ENCODE data around the gene FAM83C. TPM values are rescaled to one million over a fixed set of nuclear protein-coding genes. Genes with fewer than 3 reads are reported as not detected.

The FAM83C gene
- polyA plus RNA-seq, 3 donors = not detected

- no peaks in the 10 kb centered on the region for H3K4me1 ChIP-seq (ENCODE audit: control insufficient read depth in 1 of 2, insufficient read depth in 2 of 2, low read length in 2 of 2)
- intact Hi-C loops (cut with micrococcal nuclease) = no loop called here
- no peak overlapping the region for H3K27ac ChIP-seq (ENCODE audit: low read depth in 1 of 2, low read length in 2 of 2)
- H3K36me3 Mint-ChIP-seq = peaks cover 30 to 37% of the 10 kb centered on the region in 2 donors
- no peak overlapping the region for H3K9ac ChIP-seq (ENCODE audit: insufficient read depth, low read length, poor library complexity, severe bottlenecking)
- peaks cover 4 to 34% of the 10 kb centered on the region in 2 donors for H3K36me3 ChIP-seq (replicated peaks in 1 of 2; ENCODE audit: control insufficient read depth in 1 of 2, insufficient read depth in 2 of 2, low read length in 2 of 2)
- no peak for DNase-seq
- no peak overlapping the region for H3K4me3 Mint-ChIP-seq
- no peaks in the 10 kb centered on the region for H4K20me1 ChIP-seq (ENCODE audit: insufficient read depth, low read length)
- no peaks in the 10 kb centered on the region for H3K27me3 ChIP-seq (ENCODE audit: control insufficient read depth in 2 of 2, insufficient read depth in 2 of 2, low read length in 2 of 2)
- H3K4me2 ChIP-seq (replicated peaks; ENCODE audit: extremely low read depth, low read length, poor library complexity, severe bottlenecking) = no peak overlapping the region
- 100% methylated on average over 2 of the region's 5 CpGs for whole genome bisulfite sequencing (ENCODE audit: insufficient coverage)
- H3K4me3 ChIP-seq (replicated peaks in 1 of 3; ENCODE audit: low read depth in 2 of 3, low read length in 3 of 3) = no peak overlapping the region
- H3K4me1 Mint-ChIP-seq = peaks cover 17% of the 10 kb centered on the region
- no peaks in the 10 kb centered on the region for H3K79me2 ChIP-seq (ENCODE audit: insufficient read depth, low read length)
- H2AFZ ChIP-seq (ENCODE audit: insufficient read depth, low read depth, low read length, poor library complexity, severe bottlenecking) = no peak overlapping the region
- no peaks in the 10 kb centered on the region for H3K9me3 ChIP-seq (replicated peaks in 1 of 2; ENCODE audit: control insufficient read depth in 1 of 2, insufficient read depth in 1 of 2, low read length in 2 of 2)
- H3K27me3 Mint-ChIP-seq (ENCODE audit: low read depth in 3 of 3) = peaks cover 0 to 4% (median 0%) of the 10 kb centered on the region in 3 donors
- no peak for TF ChIP-seq CTCF (IDR thresholded peaks at IDR 0.05)
- no peaks in the 10 kb centered on the region for H3K9me3 Mint-ChIP-seq
- no peak overlapping the region for H3K27ac Mint-ChIP-seq
These were observed 19.6 kb upstream of the FAM83C start for GRCh38 chr20:35311822-35312221.

- H3K79me2 ChIP-seq (ENCODE audit: insufficient read depth, low read length) = no peaks in the 10 kb centered on the region
- TF ChIP-seq CTCF (IDR thresholded peaks at IDR 0.05) = no peak
- intact Hi-C loops (cut with micrococcal nuclease) = no loop called here
- H3K4me2 ChIP-seq (replicated peaks; ENCODE audit: extremely low read depth, low read length, poor library complexity, severe bottlenecking) = no peak overlapping the region
- H3K4me3 ChIP-seq (replicated peaks in 1 of 3; ENCODE audit: low read depth in 2 of 3, low read length in 3 of 3) = no peak overlapping the region
- DNase-seq = no peak
- Mint-ChIP-seq H3K9me3 (no peaks in the 10 kb centered on the region), H3K4me3 (no peak overlapping the region), H3K36me3 (peaks cover 33 to 40% of the 10 kb centered on the region in 2 donors), H3K4me1 (peaks cover 17% of the 10 kb centered on the region), H3K27me3 (ENCODE audit: low read depth in 3 of 3) (peaks cover 0 to 4% (median 0%) of the 10 kb centered on the region in 3 donors), H3K27ac (no peak overlapping the region)
- H2AFZ ChIP-seq (ENCODE audit: insufficient read depth, low read depth, low read length, poor library complexity, severe bottlenecking) = no peak overlapping the region
- H3K4me1 ChIP-seq (ENCODE audit: control insufficient read depth in 1 of 2, insufficient read depth in 2 of 2, low read length in 2 of 2) = no peaks in the 10 kb centered on the region
- no peaks in the 10 kb centered on the region for H3K27me3 ChIP-seq (ENCODE audit: control insufficient read depth in 2 of 2, insufficient read depth in 2 of 2, low read length in 2 of 2)
- no peaks in the 10 kb centered on the region for H4K20me1 ChIP-seq (ENCODE audit: insufficient read depth, low read length)
- H3K27ac ChIP-seq (ENCODE audit: low read depth in 1 of 2, low read length in 2 of 2) = no peak overlapping the region
- 92% methylated on average over 2 of the region's 2 CpGs for WGBS (ENCODE audit: insufficient coverage)
- peaks cover 4 to 36% of the 10 kb centered on the region in 2 donors for H3K36me3 ChIP-seq (replicated peaks in 1 of 2; ENCODE audit: control insufficient read depth in 1 of 2, insufficient read depth in 2 of 2, low read length in 2 of 2)
- H3K9me3 ChIP-seq (replicated peaks in 1 of 2; ENCODE audit: control insufficient read depth in 1 of 2, insufficient read depth in 1 of 2, low read length in 2 of 2) = no peaks in the 10 kb centered on the region
- no peak overlapping the region for H3K9ac ChIP-seq (ENCODE audit: insufficient read depth, low read length, poor library complexity, severe bottlenecking)
These were observed 19.2 kb upstream of the FAM83C start for GRCh38 chr20:35311409-35311808.
